ENCODE measurements around the gene CPPED1.

DNA sequence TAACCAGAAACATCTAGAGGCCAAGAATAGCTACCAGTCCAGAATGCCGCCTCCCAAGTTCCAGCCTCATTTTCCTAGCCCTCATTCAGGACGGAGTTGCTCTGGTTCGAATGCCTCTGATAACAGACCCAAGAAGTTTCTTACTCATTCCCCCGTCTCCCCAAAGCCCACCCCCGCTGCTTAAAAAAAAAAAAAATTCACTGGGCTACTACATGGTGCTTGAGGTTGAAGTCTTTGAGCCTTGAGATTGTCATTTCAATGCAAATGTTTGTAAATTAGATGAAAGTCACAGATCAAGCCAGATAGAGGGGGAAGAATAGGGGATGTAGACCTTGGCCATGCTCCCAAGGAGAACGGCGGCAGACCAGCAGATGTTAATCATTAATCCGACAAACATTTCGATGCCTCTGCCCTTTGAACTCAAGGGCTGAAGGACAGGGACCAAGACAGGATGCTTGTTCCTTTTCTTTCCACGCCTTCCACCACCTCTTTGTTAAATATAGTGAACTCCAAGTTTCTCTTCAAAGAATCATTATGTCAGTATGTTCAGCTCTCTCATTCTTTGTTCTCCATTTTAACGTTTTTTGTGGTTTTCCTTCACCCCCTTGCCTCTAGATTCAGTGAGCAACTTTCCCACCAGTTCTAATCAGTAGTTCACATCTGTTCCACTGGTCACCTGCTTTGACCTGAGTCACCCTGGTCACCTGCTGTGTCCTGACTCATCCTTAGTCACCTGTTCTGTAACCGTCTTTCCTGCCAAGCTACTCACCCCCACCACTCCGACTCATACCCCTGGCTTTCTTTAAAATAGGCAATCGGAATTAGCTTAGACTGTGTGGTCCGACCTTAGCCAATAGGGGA, 190.3 kb downstream of the CPPED1 start:
- no peak for TF ChIP-seq POLR2AphosphoS5 (IDR thresholded peaks at IDR 0.05)
- TF ChIP-seq, protein P1, sequence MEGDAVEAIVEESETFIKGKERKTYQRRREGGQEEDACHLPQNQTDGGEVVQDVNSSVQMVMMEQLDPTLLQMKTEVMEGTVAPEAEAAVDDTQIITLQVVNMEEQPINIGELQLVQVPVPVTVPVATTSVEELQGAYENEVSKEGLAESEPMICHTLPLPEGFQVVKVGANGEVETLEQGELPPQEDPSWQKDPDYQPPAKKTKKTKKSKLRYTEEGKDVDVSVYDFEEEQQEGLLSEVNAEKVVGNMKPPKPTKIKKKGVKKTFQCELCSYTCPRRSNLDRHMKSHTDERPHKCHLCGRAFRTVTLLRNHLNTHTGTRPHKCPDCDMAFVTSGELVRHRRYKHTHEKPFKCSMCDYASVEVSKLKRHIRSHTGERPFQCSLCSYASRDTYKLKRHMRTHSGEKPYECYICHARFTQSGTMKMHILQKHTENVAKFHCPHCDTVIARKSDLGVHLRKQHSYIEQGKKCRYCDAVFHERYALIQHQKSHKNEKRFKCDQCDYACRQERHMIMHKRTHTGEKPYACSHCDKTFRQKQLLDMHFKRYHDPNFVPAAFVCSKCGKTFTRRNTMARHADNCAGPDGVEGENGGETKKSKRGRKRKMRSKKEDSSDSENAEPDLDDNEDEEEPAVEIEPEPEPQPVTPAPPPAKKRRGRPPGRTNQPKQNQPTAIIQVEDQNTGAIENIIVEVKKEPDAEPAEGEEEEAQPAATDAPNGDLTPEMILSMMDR (IDR thresholded peaks at IDR 0.05): no peak

Measured in transverse colon (tissue), 4 donors.